ENCODE data around the gene MSX1. TPM values are rescaled to one million over a fixed set of nuclear protein-coding genes. Genes with fewer than 3 reads are reported as not detected.

MSX1 gene
- total and polyA plus RNA-seq, 2 donors (not counting 3 experiments of a cell fraction or from before 2014, with no cell fraction given), result 5.0 to 6.2 TPM

- ChIA-PET CTCF (no interaction called here), POLR2A (no interaction called here)
- no peak overlapping the region for H3K4me2 ChIP-seq (ENCODE audit: insufficient read depth, low read length)
- no peaks in the 10 kb centered on the region for H3K9me3 ChIP-seq (replicated peaks; ENCODE audit: control insufficient read depth, insufficient read depth, low read length)
- dilution Hi-C loops (cut with MboI; ENCODE audit: extremely low pct_ligation_motif_present, low sequenced_read_pairs) (no loop called here), intact Hi-C loops (cut with micrococcal nuclease) (no loop called here)
- no peaks in the 10 kb centered on the region for H3K4me1 ChIP-seq (ENCODE audit: control insufficient read depth, extremely low read depth, insufficient read depth, low read length)
- no peak overlapping the region for H3K4me3 ChIP-seq (replicated peaks in 1 of 3; ENCODE audit: insufficient read depth in 1 of 3, low read depth in 1 of 3, low read length in 3 of 3)
- no peak for FAIRE-seq
- no peaks in the 10 kb centered on the region for H3K27me3 ChIP-seq (ENCODE audit: control insufficient read depth in 2 of 2, insufficient read depth in 2 of 2, low read length in 2 of 2)
- no peaks in the 10 kb centered on the region for H3K36me3 ChIP-seq (ENCODE audit: control insufficient read depth in 2 of 2, extremely low read depth in 1 of 2, insufficient read depth in 2 of 2, low read length in 2 of 2)
- no peak overlapping the region for H2AFZ ChIP-seq (ENCODE audit: low read depth, low read length)
- no peak for TF ChIP-seq MYC (IDR thresholded peaks at IDR 0.05; ENCODE audit: low read depth, low read length)
- TF ChIP-seq, protein P1, sequence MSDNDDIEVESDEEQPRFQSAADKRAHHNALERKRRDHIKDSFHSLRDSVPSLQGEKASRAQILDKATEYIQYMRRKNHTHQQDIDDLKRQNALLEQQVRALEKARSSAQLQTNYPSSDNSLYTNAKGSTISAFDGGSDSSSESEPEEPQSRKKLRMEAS (IDR thresholded peaks at IDR 0.05; ENCODE audit: insufficient read depth, insufficient read length), result no peak
- TF ChIP-seq POLR2A (IDR thresholded peaks at IDR 0.05; ENCODE audit: low read depth, low read length), result no peak
- no peak for TF ChIP-seq GATA2 (IDR thresholded peaks at IDR 0.05; ENCODE audit: insufficient read depth, insufficient read length, low read depth, low read length)
- no peak for TF ChIP-seq FOS (IDR thresholded peaks at IDR 0.05; ENCODE audit: borderline replicate concordance, insufficient read depth, low read length)
- no peak for TF ChIP-seq JUN (IDR thresholded peaks at IDR 0.05; ENCODE audit: borderline replicate concordance, insufficient read depth, insufficient read length, low read depth)
- TF ChIP-seq EZH2 (IDR thresholded peaks at IDR 0.05; ENCODE audit: borderline replicate concordance, low read depth, low read length, severe bottlenecking), result no peak
- no peak for TF ChIP-seq POLR2AphosphoS5 (IDR thresholded peaks at IDR 0.05; ENCODE audit: insufficient read depth, low read depth, low read length)
- TF ChIP-seq, protein P2, sequence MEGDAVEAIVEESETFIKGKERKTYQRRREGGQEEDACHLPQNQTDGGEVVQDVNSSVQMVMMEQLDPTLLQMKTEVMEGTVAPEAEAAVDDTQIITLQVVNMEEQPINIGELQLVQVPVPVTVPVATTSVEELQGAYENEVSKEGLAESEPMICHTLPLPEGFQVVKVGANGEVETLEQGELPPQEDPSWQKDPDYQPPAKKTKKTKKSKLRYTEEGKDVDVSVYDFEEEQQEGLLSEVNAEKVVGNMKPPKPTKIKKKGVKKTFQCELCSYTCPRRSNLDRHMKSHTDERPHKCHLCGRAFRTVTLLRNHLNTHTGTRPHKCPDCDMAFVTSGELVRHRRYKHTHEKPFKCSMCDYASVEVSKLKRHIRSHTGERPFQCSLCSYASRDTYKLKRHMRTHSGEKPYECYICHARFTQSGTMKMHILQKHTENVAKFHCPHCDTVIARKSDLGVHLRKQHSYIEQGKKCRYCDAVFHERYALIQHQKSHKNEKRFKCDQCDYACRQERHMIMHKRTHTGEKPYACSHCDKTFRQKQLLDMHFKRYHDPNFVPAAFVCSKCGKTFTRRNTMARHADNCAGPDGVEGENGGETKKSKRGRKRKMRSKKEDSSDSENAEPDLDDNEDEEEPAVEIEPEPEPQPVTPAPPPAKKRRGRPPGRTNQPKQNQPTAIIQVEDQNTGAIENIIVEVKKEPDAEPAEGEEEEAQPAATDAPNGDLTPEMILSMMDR (IDR thresholded peaks at IDR 0.05; ENCODE audit: extremely low read depth in 1 of 2, insufficient read depth in 1 of 2, low read depth in 1 of 2, low read length in 2 of 2), result no peak
- H3K9ac ChIP-seq (replicated peaks; ENCODE audit: extremely low read depth, insufficient read depth, low read length), result no peak overlapping the region
- no peaks in the 10 kb centered on the region for H4K20me1 ChIP-seq (replicated peaks; ENCODE audit: control insufficient read depth, extremely low read depth, insufficient read depth, low read length)
- no TSS peak for BruUV-seq (replicated peaks)
- H3K9me1 ChIP-seq (replicated peaks; ENCODE audit: control insufficient read depth, extremely low read depth, insufficient read depth, low read length), result no peaks in the 10 kb centered on the region
- no peak overlapping the region for H3K27ac ChIP-seq (ENCODE audit: insufficient read depth, low read depth, low read length)
- no peaks in the 10 kb centered on the region for H3K79me2 ChIP-seq (ENCODE audit: control insufficient read depth, insufficient read depth, low read length)
- DNase-seq (ENCODE audit: low read depth, low spot score), result no peak
Measured at GRCh38 chr4:4913147-4913561, 53.7 kb downstream of the MSX1 start.

Other genes with a start within 250 kb of the MSX1 start
- gene CYTL1, start 159.8 kb downstream of the MSX1 start, total RNA-seq, result 4.0 and 29.8 TPM in 2 replicates
- 36.8 and 38.0 TPM in 2 replicates for gene CYTL1, start 159.8 kb downstream of the MSX1 start, polyA plus RNA-seq
- 7.8 and 12.4 TPM in 2 replicates for gene STK32B, start 191.8 kb downstream of the MSX1 start, total RNA-seq
- gene STK32B, start 191.8 kb downstream of the MSX1 start, polyA plus RNA-seq, result 5.6 and 6.1 TPM in 2 replicates